HAP-1 (cell line): ENCODE results near the gene RPRD1B.

Experiments used
- DNase-seq, 2 experiments: peaks; one replicate each; pipeline ENCODE4 v3.0.0-alpha.2; 2016 to 2020; ENCODE audit warnings: low spot score in 2 of 2
- H3K27me3 ChIP-seq: fragments of 250-450 bp; sonication (Bioruptor Pico); 2 replicates; pipeline ENCODE4 v1.5.1; 2020; ENCODE audit warnings: low read depth, mild to moderate bottlenecking, moderate library complexity
- H3K36me3 ChIP-seq: fragments of 250-450 bp; sonication (Bioruptor Pico); replicated peaks from 2 replicates; pipeline ENCODE4 v1.5.1; 2020; ENCODE audit warnings: mild to moderate bottlenecking
- H3K4me1 ChIP-seq: fragments of 250-450 bp; sonication (Bioruptor Pico); 2 replicates; pipeline ENCODE4 v1.5.1; 2020; ENCODE audit warnings: mild to moderate bottlenecking
- H3K4me3 ChIP-seq: fragments of 250-450 bp; sonication (Bioruptor Pico); 2 replicates; pipeline ENCODE4 v1.5.1; 2020; ENCODE audit warnings: mild to moderate bottlenecking, moderate library complexity
- H3K9me3 ChIP-seq: fragments of 250-450 bp; sonication (Bioruptor Pico); 2 replicates; pipeline ENCODE4 v1.5.1; 2020; ENCODE audit warnings: mild to moderate bottlenecking, moderate library complexity
- in situ Hi-C: fragments of 300-500 bp; cut with MboI; formaldehyde crosslinking; loops from 3 replicates; pipeline ENCODE4 v1.14.3; 2020; ENCODE audit warnings: low sequenced_read_pairs, inconsistent platforms, mixed read lengths

Gene RPRD1B

DNA sequence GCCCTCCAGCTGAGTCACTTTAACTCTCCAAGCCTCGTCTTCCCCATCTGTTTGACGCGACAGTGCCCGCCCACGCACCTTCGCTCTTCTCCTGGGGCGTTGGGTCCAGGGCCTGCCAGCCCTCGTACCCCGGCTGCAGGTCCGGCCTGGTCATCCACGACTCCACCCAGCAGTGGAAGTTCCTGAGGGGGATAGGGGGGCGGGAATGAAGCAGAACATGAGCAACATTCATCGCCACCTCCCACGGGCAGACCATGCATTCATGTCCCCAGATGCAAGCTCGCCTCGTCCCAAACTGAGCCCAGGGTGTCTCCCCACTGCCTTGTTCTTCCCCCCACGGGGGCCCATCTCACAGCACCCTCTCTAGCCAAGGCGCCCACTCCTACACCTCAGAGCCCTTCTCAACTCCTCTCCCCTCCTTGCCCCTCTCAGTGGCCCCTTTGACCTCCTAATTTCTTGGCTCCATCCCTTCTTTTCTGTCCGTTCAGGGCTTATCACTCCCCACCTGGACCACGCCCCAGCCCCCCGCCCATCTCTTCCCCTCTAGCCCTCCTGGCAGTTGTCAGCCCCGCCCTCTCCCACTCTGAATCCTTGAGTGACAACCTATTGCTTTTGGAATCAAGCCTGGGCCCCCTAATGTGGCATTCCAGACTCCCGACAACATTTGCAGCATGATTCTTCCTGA, 107.8 kb downstream of the RPRD1B start:
- no peaks in the 10 kb centered on the region for H3K36me3 ChIP-seq
- no peak for DNase-seq
- no peaks in the 10 kb centered on the region for H3K27me3 ChIP-seq
- in situ Hi-C loops, result no loop called here
- no peak overlapping the region for H3K4me3 ChIP-seq
- H3K4me1 ChIP-seq, result peaks cover 5% of the 10 kb centered on the region
- H3K9me3 ChIP-seq, result no peaks in the 10 kb centered on the region
